K562 (cell line): ENCODE results near the gene PLEKHA6. TPM values are rescaled to one million over a fixed set of nuclear protein-coding genes. Genes with fewer than 3 reads are reported as not detected.

Experiments
- ATF6 ChIP-seq: sonication (generic); formaldehyde crosslinking; IDR thresholded peaks from 2 replicates; pipeline ENCODE4 v1.4.0; 2020; ENCODE audit warnings: mild to moderate bottlenecking, missing genetic modification reagents
- CBX5 ChIP-seq: IDR thresholded peaks from 2 replicates; pipeline ENCODE4 v1.6.1; 2014; ENCODE audit warnings: low read depth, borderline replicate concordance
- CC2D1A ChIP-seq: fragments of 450-650 bp; IDR thresholded peaks from 2 replicates; pipeline ENCODE4 v1.6.1; 2017; ENCODE audit warnings: mild to moderate bottlenecking
- CEBPG ChIP-seq, 3 experiments: fragments of 200-800 bp in 1 of 3; sonication (Bioruptor generic) in 1 of 3; sonication (generic) in 1 of 3; formaldehyde crosslinking in 1 of 3; IDR thresholded peaks in 2 of 3; conservative IDR thresholded peaks in 1 of 3; 2 replicates each; pipeline versions ENCODE4 v1.6.1 to v1.8.0; 2016 to 2022; ENCODE audit warnings: missing compliant biosample characterization in 2 of 3, missing genetic modification characterization in 2 of 3, mild to moderate bottlenecking in 1 of 3, missing genetic modification reagents in 1 of 3
- CREB1 ChIP-seq, 2 experiments: sonication (generic) in 1 of 2; formaldehyde crosslinking in 1 of 2; IDR thresholded peaks; 2 replicates each; pipeline versions ENCODE4 v1.6.1 to v1.8.0; 2012 to 2022; ENCODE audit warnings: inconsistent platforms in 1 of 2, mild to moderate bottlenecking in 1 of 2, missing genetic modification reagents in 1 of 2, moderate library complexity in 1 of 2
- DACH1 ChIP-seq: fragments of 450-650 bp; IDR thresholded peaks from 2 replicates; pipeline ENCODE4 v1.6.1; 2018; ENCODE audit not compliant: partially characterized antibody
- E2F3 ChIP-seq: fragments of 250-450 bp; sonication (Bioruptor Pico); IDR thresholded peaks from 2 replicates; pipeline ENCODE4 v1.4.0; 2020; ENCODE audit warnings: mild to moderate bottlenecking
- FIP1L1 ChIP-seq: fragments of 200-400 bp; formaldehyde crosslinking; IDR thresholded peaks from 2 replicates; pipeline ENCODE4 v1.6.1; 2018; ENCODE audit warnings: mild to moderate bottlenecking, low read depth, low read length; ENCODE audit not compliant: poor library complexity, severe bottlenecking
- JUND ChIP-seq, 2 experiments: IDR thresholded peaks; 2 replicates in 1 of 2; 3 replicates in 1 of 2; pipeline ENCODE4 v1.6.1; 2011; ENCODE audit warnings: borderline replicate concordance in 2 of 2, low read depth in 2 of 2, low read length in 2 of 2, improper control_type of control experiment in 1 of 2, missing biosample characterization in 1 of 2, missing genetic modification characterization in 1 of 2, missing genetic modification reagents in 1 of 2
- PHTF2 ChIP-seq: fragments of 250-450 bp; sonication (Bioruptor Pico); IDR thresholded peaks from 2 replicates; pipeline ENCODE4 v1.5.0; 2021; ENCODE audit warnings: mild to moderate bottlenecking
- PRDM10 ChIP-seq: fragments of 450-650 bp; IDR thresholded peaks from 2 replicates; pipeline ENCODE4 v1.6.1; 2018; ENCODE audit not compliant: partially characterized antibody
- RFX1 ChIP-seq: fragments of 450-650 bp; IDR thresholded peaks from 2 replicates; pipeline ENCODE4 v1.6.1; 2016; ENCODE audit warnings: mild to moderate bottlenecking, moderate library complexity
- SP1 ChIP-seq: sonication (generic); formaldehyde crosslinking; IDR thresholded peaks from 2 replicates; pipeline ENCODE4 v1.8.1; 2022; ENCODE audit warnings: mild to moderate bottlenecking, missing genetic modification reagents
- TEAD1 ChIP-seq, 2 experiments: fragments of 450-650 bp in 1 of 2; sonication (generic) in 1 of 2; formaldehyde crosslinking; IDR thresholded peaks; 2 replicates each; pipeline versions ENCODE4 v1.4.0 to v1.8.0; 2020 to 2022; ENCODE audit warnings: mild to moderate bottlenecking in 2 of 2, missing genetic modification reagents in 1 of 2
- TRIM28 ChIP-seq: fragments of 450-650 bp; IDR thresholded peaks from 2 replicates; pipeline ENCODE4 v1.6.1; 2017
- ZNF12 ChIP-seq: sonication (generic); formaldehyde crosslinking; IDR thresholded peaks from 2 replicates; pipeline ENCODE4 v1.4.0; 2020; ENCODE audit warnings: mild to moderate bottlenecking, missing genetic modification reagents
- ZNF165 ChIP-seq: fragments of 250-450 bp; sonication (Bioruptor Pico); IDR thresholded peaks from 2 replicates; pipeline ENCODE4 v1.4.0; 2020; ENCODE audit warnings: borderline replicate concordance
- ZNF436 ChIP-seq: fragments of 250-450, 450-650 bp; sonication (Bioruptor Pico); formaldehyde crosslinking; IDR thresholded peaks from 2 replicates; pipeline ENCODE4 v1.7.0; 2020; ENCODE audit warnings: mild to moderate bottlenecking
- ZNF561 ChIP-seq: fragments of 450-650 bp; formaldehyde crosslinking; conservative IDR thresholded peaks from 2 replicates; pipeline ENCODE4 v1.4.0; 2020; ENCODE audit warnings: mild to moderate bottlenecking, moderate library complexity
- ZNF778 ChIP-seq: fragments of 450-650 bp; formaldehyde crosslinking; IDR thresholded peaks from 2 replicates; pipeline ENCODE4 v1.4.0; 2020; ENCODE audit warnings: mild to moderate bottlenecking, moderate library complexity
- polyA plus RNA-seq, 8 experiments: library from polyadenylated mRNA; depleted of rRNA in 4 of 8; stranded (reverse) in 5 of 8; unstranded in 3 of 8; fragments of >200 nt; fragmentation: Nextera tagmentation in 2 of 8; fragmentation: Illumina TruSeq in 1 of 8; extraction: Ambion mirVana in 2 of 8; extraction: Trizol in 1 of 8; gene quantifications; 2 replicates each; pipeline versions ENCODE4 v1.2.1 to v1.2.3, GENCODE V29; 2011 to 2014; ENCODE audit warnings: inconsistent platforms in 1 of 8, missing spikeins in 1 of 8
- total RNA-seq, 7 experiments: library from RNA; depleted of rRNA in 6 of 7; stranded (reverse); fragments of >200 nt in 6 of 7; fragmentation: Illumina TruSeq in 2 of 7; extraction: Trizol in 2 of 7; gene quantifications; 2 replicates each; pipeline versions ENCODE4 v1.2.1 to v1.2.3, GENCODE V29; 2011 to 2021; ENCODE audit warnings: low replicate concordance in 1 of 7

The PLEKHA6 gene
- total and polyA plus RNA-seq, 9 of the 15 experiments (the other 6 are each of a cell fraction or from before 2014, with no cell fraction given): under 0.01 to 0.33 (median 0.01) TPM; not detected in 4

DNA sequence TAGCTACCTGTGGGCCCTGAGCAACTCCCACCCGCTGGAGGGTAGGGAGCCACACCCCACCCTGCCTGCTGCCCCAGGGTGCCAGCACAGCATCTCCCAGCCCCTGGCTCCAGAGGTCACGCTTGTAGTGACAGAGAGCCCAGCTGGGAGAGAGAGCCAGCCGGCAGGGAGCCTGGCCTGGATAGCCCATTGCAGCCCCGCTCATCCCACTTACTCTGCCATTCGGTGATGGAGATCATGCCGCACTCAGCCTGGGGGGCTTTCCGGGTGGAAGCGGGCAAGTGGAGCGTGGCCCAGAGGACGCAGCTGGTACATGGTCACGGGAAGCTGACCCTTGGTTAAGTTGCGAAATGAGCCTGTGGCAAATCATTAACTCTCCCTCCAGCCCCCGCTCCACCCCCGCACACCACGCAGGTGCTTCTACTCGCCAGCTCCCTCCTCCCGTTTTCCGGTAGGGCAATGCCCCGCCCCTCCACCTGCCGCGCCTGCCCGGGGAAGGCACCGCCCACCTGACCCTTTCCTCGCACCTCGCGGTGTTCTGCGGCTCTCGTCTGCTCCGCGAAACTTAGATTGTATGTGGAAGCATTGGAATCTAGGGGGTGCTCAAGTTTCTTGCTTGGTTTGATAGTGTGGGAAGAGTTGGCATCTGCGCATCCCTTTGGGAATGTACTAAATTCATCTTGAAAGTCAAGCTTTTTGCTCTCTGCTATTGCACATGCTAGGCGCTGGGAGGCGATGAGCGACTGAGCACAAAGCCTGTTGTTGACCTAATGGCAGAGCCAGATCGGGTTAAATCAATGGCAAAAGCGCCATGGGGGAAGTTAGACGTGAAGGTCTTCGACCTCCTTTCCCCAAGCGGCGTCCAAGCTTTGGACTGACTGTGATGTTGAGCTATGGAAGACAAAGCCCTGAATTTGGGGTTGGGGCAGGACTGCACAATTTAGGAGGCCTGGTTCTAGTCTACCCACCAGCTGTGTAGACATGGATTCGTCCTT lies 145.8 kb downstream of the PLEKHA6 start, which contains the start of gene GOLT1A (continued):
- peak in 1 of 2 experiments; percentile 60; a peak in 2 of 4 replicates for TF ChIP-seq TEAD1 (CRISPR knock-in tag; IDR thresholded peaks at IDR 0.05)
- TF ChIP-seq RFX1: no peak
- no peak for TF ChIP-seq ZNF12 (CRISPR knock-in tag)
- 0 out of 2 replicates have a peak, but pooled peaks have one; percentile 13 for TF ChIP-seq JUND (IDR thresholded peaks at IDR 0.05; ENCODE audit: borderline replicate concordance, low read depth, low read length)
- no peak for TF ChIP-seq JUND (tag; IDR thresholded peaks at IDR 0.05; ENCODE audit: borderline replicate concordance, low read depth, low read length)
- TF ChIP-seq CREB1 (IDR thresholded peaks at IDR 0.05): no peak
- TF ChIP-seq CREB1 (CRISPR knock-in tag; IDR thresholded peaks at IDR 0.05): no peak
- TF ChIP-seq PHTF2 (CRISPR knock-in tag): no peak
- TF ChIP-seq CC2D1A: peak; percentile 30; the same call in 1 of the 2 replicates
- TF ChIP-seq DACH1: no peak
- no peak for TF ChIP-seq ZNF778 (CRISPR knock-in tag)
- TF ChIP-seq TRIM28: no peak
- TF ChIP-seq ZNF436 (CRISPR knock-in tag): no peak
- peak; percentile 92 for TF ChIP-seq PRDM10
- TF ChIP-seq E2F3 (CRISPR knock-in tag): no peak
- no peak for TF ChIP-seq CEBPG (CRISPR knock-in tag; IDR thresholded peaks at IDR 0.05)
- TF ChIP-seq CEBPG (tag; conservative IDR thresholded peaks at IDR 0.05 in 1 of 2, IDR thresholded peaks at IDR 0.05 in 1 of 2): peak in 1 of 2 experiments; percentile 63; a peak in 3 of 4 replicates
- no peak for TF ChIP-seq ATF6 (CRISPR knock-in tag)
- TF ChIP-seq ZNF165 (CRISPR knock-in tag): no peak
- no peak for TF ChIP-seq CBX5
- TF ChIP-seq FIP1L1: no peak
- TF ChIP-seq SP1 (CRISPR knock-in tag): peak; percentile 75
- TF ChIP-seq ZNF561 (CRISPR knock-in tag): no peak
